22Rv1 (cell line): ENCODE data around the gene PTPRD.

Experiments used
- ZFX ChIP-seq: fragments of 450-650 bp; IDR thresholded peaks from 2 replicates; pipeline ENCODE4 v1.6.1; 2017; ENCODE audit warnings: antibody characterized with exemption, borderline replicate concordance
- TF ChIP-seq, protein P1 (sequence below): fragments of 450-650 bp; IDR thresholded peaks from 2 replicates; pipeline ENCODE4 v1.5.1; 2017; ENCODE audit warnings: mild to moderate bottlenecking

DNA sequence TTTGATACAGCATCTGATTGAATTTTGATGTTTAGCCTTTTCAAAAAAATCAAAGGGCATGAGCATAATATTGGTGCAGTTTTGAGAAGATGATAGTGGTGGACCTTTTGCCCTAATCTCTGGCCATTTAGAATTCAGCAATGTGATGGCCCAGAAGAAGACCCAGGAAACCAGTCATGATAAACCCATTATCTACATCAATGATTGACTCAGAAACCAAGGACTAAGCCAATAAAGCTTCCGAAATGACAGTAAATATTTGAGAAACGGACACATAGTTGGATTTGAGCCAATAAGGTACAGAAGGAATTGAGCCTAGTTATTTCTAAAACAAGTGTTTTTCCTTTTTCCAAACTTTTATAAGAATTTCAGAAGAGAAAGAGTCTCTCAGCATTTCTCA, 1654.4 kb downstream of the PTPRD start:
- TF ChIP-seq, protein P1, sequence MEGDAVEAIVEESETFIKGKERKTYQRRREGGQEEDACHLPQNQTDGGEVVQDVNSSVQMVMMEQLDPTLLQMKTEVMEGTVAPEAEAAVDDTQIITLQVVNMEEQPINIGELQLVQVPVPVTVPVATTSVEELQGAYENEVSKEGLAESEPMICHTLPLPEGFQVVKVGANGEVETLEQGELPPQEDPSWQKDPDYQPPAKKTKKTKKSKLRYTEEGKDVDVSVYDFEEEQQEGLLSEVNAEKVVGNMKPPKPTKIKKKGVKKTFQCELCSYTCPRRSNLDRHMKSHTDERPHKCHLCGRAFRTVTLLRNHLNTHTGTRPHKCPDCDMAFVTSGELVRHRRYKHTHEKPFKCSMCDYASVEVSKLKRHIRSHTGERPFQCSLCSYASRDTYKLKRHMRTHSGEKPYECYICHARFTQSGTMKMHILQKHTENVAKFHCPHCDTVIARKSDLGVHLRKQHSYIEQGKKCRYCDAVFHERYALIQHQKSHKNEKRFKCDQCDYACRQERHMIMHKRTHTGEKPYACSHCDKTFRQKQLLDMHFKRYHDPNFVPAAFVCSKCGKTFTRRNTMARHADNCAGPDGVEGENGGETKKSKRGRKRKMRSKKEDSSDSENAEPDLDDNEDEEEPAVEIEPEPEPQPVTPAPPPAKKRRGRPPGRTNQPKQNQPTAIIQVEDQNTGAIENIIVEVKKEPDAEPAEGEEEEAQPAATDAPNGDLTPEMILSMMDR, result no peak
- no peak for TF ChIP-seq ZFX
